HG02981 (cell line): ENCODE results near the gene CDCP1.
"Not testable (repeated sequence)": the region's sequence is repeated elsewhere in the genome, so short reads cannot be mapped to it uniquely, and the experiment has no call there.

Experiments used
- ATAC-seq: cut with Tn5 transposase; IDR thresholded peaks from one replicate; pipeline ENCODE4 v1.9.1; 2021; ENCODE audit warnings: mild to moderate bottlenecking, moderate library complexity; ENCODE audit not compliant: unreplicated experiment

The CDCP1 gene

GRCh38 chr3:45060165-45060892 is 85.8 kb downstream of the CDCP1 start:
- no peak for ATAC-seq

- ATAC-seq = no peak
Observed at GRCh38 chr3:45059132-45059531, 87.0 kb downstream of the CDCP1 start.

- ATAC-seq = no peak
Observed at GRCh38 chr3:45057557-45057956, 88.6 kb downstream of the CDCP1 start.

GRCh38 chr3:45056608-45057301 is 89.4 kb downstream of the CDCP1 start:
- ATAC-seq = no peak

GRCh38 chr3:45055411-45056143 is 90.6 kb downstream of the CDCP1 start:
- no peak for ATAC-seq

- ATAC-seq = no peak
Observed at GRCh38 chr3:45055032-45055410, 91.2 kb downstream of the CDCP1 start.

- no peak for ATAC-seq
Observed at GRCh38 chr3:45054196-45054857, 91.9 kb downstream of the CDCP1 start.

- ATAC-seq = not testable (repeated sequence)
Observed at GRCh38 chr3:45053805-45054195, 92.4 kb downstream of the CDCP1 start.

- no peak for ATAC-seq
Observed at GRCh38 chr3:45051685-45052084, 94.5 kb downstream of the CDCP1 start.

- no peak for ATAC-seq
Observed at GRCh38 chr3:45049807-45050206, 96.4 kb downstream of the CDCP1 start.

- no peak for ATAC-seq
Observed at GRCh38 chr3:45048244-45048643, 97.9 kb downstream of the CDCP1 start.

GRCh38 chr3:45043728-45044299 is 102.4 kb downstream of the CDCP1 start:
- ATAC-seq = no peak

- no peak for ATAC-seq
Observed at GRCh38 chr3:45042162-45042561, 104.0 kb downstream of the CDCP1 start.

- no peak for ATAC-seq
Observed at GRCh38 chr3:45041666-45042065, 104.5 kb downstream of the CDCP1 start.

- ATAC-seq = peak; percentile 57
Observed at GRCh38 chr3:45037720-45038455, 108.3 kb downstream of the CDCP1 start.

GRCh38 chr3:45035441-45036301 is 110.5 kb downstream of the CDCP1 start:
- ATAC-seq = no peak

- no peak for ATAC-seq
Observed at GRCh38 chr3:45034612-45035252, 111.4 kb downstream of the CDCP1 start.

- no peak for ATAC-seq
Observed at GRCh38 chr3:45033791-45034190, 112.4 kb downstream of the CDCP1 start.
